ENCODE measurements around the gene PIGV. TPM values are rescaled to one million over a fixed set of nuclear protein-coding genes. Genes with fewer than 3 reads are reported as not detected.
"Not testable (repeated sequence)": the region's sequence is repeated elsewhere in the genome, so short reads cannot be mapped to it uniquely, and the experiment has no call there.

PIGV gene
- total RNA-seq, 1 experiment from 2014 or later, result 15.7 TPM

DNA sequence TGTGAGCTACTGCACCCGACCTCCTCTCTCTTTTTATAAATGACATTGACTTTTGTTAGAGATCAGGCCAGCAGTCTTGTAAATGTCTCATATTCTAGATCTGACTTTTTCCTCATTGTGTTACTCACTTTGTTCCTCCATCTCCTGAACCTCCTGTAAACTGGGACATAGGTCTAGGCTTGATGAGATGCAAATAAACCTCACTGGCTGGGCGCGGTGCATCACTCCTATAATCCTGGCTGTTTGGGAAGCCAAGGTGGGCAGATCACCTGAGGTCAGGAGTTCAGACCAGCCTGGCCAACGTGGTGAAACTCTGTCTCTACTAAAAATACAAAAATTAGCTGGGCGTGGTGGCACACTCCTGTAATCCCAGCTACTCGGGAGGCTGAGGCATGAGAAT, 60.1 kb downstream of the PIGV start:
- not testable (repeated sequence) for H3K36me3 ChIP-seq (ENCODE audit: insufficient read depth, low read length); H3K9ac ChIP-seq (ENCODE audit: low read length); DNase-seq; H3K79me2 ChIP-seq (ENCODE audit: low read length); H3K9me2 ChIP-seq (replicated peaks; ENCODE audit: insufficient read depth, low read length); H3K4me1 ChIP-seq (ENCODE audit: low read length); H3K27ac ChIP-seq (ENCODE audit: low read length); H2AFZ ChIP-seq (ENCODE audit: low read length); H4K20me1 ChIP-seq (ENCODE audit: insufficient read depth, low read depth, low read length); H3K4me2 ChIP-seq (ENCODE audit: low read depth, low read length, poor library complexity, severe bottlenecking); H3K4me3 ChIP-seq (ENCODE audit: low read length); H3K27me3 ChIP-seq (ENCODE audit: low read length); H3K9me3 ChIP-seq (ENCODE audit: low read length)

Small RNAs within 50 kb of the gene (small RNA-seq; reads per million reads assigned to genes)
- gene RN7SL165P, result not detected

Other genes with a start within 250 kb of the PIGV start
- gene ARID1A, start 91.9 kb upstream of the PIGV start, total RNA-seq (2014; rRNA removed; shearing (Covaris generic); ENCODE audit: low replicate concordance), result 55.8 and 73.1 TPM in 2 replicates
- 25.1 and 31.0 TPM in 2 replicates for gene ZDHHC18, start 38.7 kb downstream of the PIGV start, total RNA-seq (2014; rRNA removed; shearing (Covaris generic); ENCODE audit: low replicate concordance)
- gene SFN, start 75.2 kb downstream of the PIGV start, total RNA-seq (2014; rRNA removed; shearing (Covaris generic); ENCODE audit: low replicate concordance), result 0.47 and 1.0 TPM in 2 replicates
- 32.6 and 33.3 TPM in 2 replicates for gene GPN2, start 102.3 kb downstream of the PIGV start, total RNA-seq (2014; rRNA removed; shearing (Covaris generic); ENCODE audit: low replicate concordance)
- 5.6 and 10.1 TPM in 2 replicates for gene GPATCH3, start 112.5 kb downstream of the PIGV start, total RNA-seq (2014; rRNA removed; shearing (Covaris generic); ENCODE audit: low replicate concordance)
- not detected in 2 replicates for gene NR0B2, start 126.0 kb downstream of the PIGV start, total RNA-seq (2014; rRNA removed; shearing (Covaris generic); ENCODE audit: low replicate concordance)
- gene NUDC, start 133.8 kb downstream of the PIGV start, total RNA-seq (2014; rRNA removed; shearing (Covaris generic); ENCODE audit: low replicate concordance), result 28.1 and 76.6 TPM in 2 replicates
- 0.14 TPM in 1 of 2 replicates, not detected in the other for gene KDF1, start 172.5 kb downstream of the PIGV start, total RNA-seq (2014; rRNA removed; shearing (Covaris generic); ENCODE audit: low replicate concordance)
- not detected in 2 replicates for gene TRNP1, start 205.7 kb downstream of the PIGV start, total RNA-seq (2014; rRNA removed; shearing (Covaris generic); ENCODE audit: low replicate concordance)
- gene TENT5B, start 224.9 kb downstream of the PIGV start, total RNA-seq (2014; rRNA removed; shearing (Covaris generic); ENCODE audit: low replicate concordance), result not detected in 2 replicates